HEK293 (cell line): Measurements from ENCODE around the gene RASD1.

Experiments
- CTCF ChIA-PET: fragments of 350-600 bp; formaldehyde crosslinking; extraction: SDS; loops from one replicate; lab custom pipeline; 2021; ENCODE audit warnings: antibody characterized with exemption; lab: Yijun Ruan, JAX
- POLR2A ChIA-PET: fragments of 300-600 bp; formaldehyde crosslinking; extraction: SDS; loops from one replicate; lab custom pipeline; 2020; ENCODE audit warnings: antibody characterized with exemption, inconsistent platforms; lab: Yijun Ruan, JAX
- H3K27ac ChIP-seq: fragments of 200-500 bp; sonication (Bioruptor generic); 2 replicates; pipeline ENCODE4 v1.5.1; 2014; ENCODE audit warnings: low read depth, low read length, control low read depth, inconsistent platforms; ENCODE audit errors: extremely low read depth
- H3K36me3 ChIP-seq, 2 experiments: fragments of 200-500 bp in 1 of 2; sonication (Bioruptor generic) in 1 of 2; 1 replicate in 1 of 2; 2 replicates in 1 of 2; pipeline ENCODE4 v1.5.1; 2014 to 2017; ENCODE audit warnings: inconsistent platforms in 2 of 2, low read length in 2 of 2; ENCODE audit not compliant: control insufficient read depth in 2 of 2, insufficient read depth in 1 of 2
- H3K4me1 ChIP-seq: fragments of 200-500 bp; sonication (Bioruptor generic); 2 replicates; pipeline ENCODE4 v1.5.1; 2014; ENCODE audit warnings: mild to moderate bottlenecking, low read length, inconsistent platforms; ENCODE audit not compliant: control insufficient read depth, insufficient read depth
- H3K4me3 ChIP-seq: 2 replicates; pipeline ENCODE4 v1.5.1; 2011; ENCODE audit warnings: low read depth, mild to moderate bottlenecking, control low read depth, low read length, moderate library complexity
- H3K9me3 ChIP-seq: fragments of 200-500 bp; sonication (Bioruptor generic); 2 replicates; pipeline ENCODE4 v1.5.1; 2014; ENCODE audit warnings: low read depth, low read length, inconsistent platforms; ENCODE audit not compliant: control insufficient read depth, insufficient read depth
- BCL11A ChIP-seq: fragments of 450-650 bp; formaldehyde crosslinking; IDR thresholded peaks from 2 replicates; pipeline ENCODE4 v1.5.1; 2016; ENCODE audit warnings: low read depth, missing biosample characterization, missing genetic modification characterization
- GLI2 ChIP-seq: fragments of 450-650 bp; formaldehyde crosslinking; IDR thresholded peaks from 2 replicates; pipeline ENCODE4; 2017; ENCODE audit warnings: missing biosample characterization, missing genetic modification characterization, low read depth, borderline replicate concordance
- HIC1 ChIP-seq: fragments of 450-650 bp; formaldehyde crosslinking; IDR thresholded peaks from 2 replicates; pipeline ENCODE4 v1.5.1; 2016; ENCODE audit warnings: missing biosample characterization, missing genetic modification characterization
- KLF7 ChIP-seq: fragments of 450-650 bp; formaldehyde crosslinking; IDR thresholded peaks from 2 replicates; pipeline ENCODE4 v1.5.1; 2016; ENCODE audit warnings: missing biosample characterization, missing genetic modification characterization, borderline replicate concordance
- MEIS1 ChIP-seq: sonication (generic); formaldehyde crosslinking; IDR thresholded peaks from 2 replicates; pipeline ENCODE4 v1.8.1; 2022; ENCODE audit warnings: missing genetic modification reagents, mild to moderate bottlenecking, borderline replicate concordance
- MZF1 ChIP-seq: fragments of 450-650 bp; formaldehyde crosslinking; IDR thresholded peaks from 2 replicates; pipeline ENCODE4 v1.5.1; 2017; ENCODE audit warnings: missing biosample characterization, missing genetic modification characterization, borderline replicate concordance
- OSR2 ChIP-seq: fragments of 450-650 bp; formaldehyde crosslinking; IDR thresholded peaks from 2 replicates; pipeline ENCODE4 v1.5.1; 2016; ENCODE audit warnings: missing biosample characterization, missing genetic modification characterization
- SCRT1 ChIP-seq: fragments of 450-650 bp; formaldehyde crosslinking; IDR thresholded peaks from 2 replicates; pipeline ENCODE4 v1.5.1; 2016; ENCODE audit warnings: missing biosample characterization, missing genetic modification characterization, borderline replicate concordance
- SP2 ChIP-seq: fragments of 450-650 bp; formaldehyde crosslinking; IDR thresholded peaks from 2 replicates; pipeline ENCODE4 v1.5.1; 2016; ENCODE audit warnings: missing biosample characterization, missing genetic modification characterization
- ZNF112 ChIP-seq: fragments of 450-650 bp; formaldehyde crosslinking; IDR thresholded peaks from 2 replicates; pipeline ENCODE4 v1.5.0; 2017; ENCODE audit warnings: missing biosample characterization, missing genetic modification characterization
- ZNF223 ChIP-seq: fragments of 450-650 bp; formaldehyde crosslinking; IDR thresholded peaks from 2 replicates; pipeline ENCODE4 v1.5.1; 2016; ENCODE audit warnings: missing biosample characterization, missing genetic modification characterization
- ZNF266 ChIP-seq: fragments of 450-650 bp; formaldehyde crosslinking; IDR thresholded peaks from 2 replicates; pipeline ENCODE4 v1.5.1; 2016; ENCODE audit warnings: missing biosample characterization, missing genetic modification characterization, low read depth
- ZNF354C ChIP-seq: fragments of 450-650 bp; formaldehyde crosslinking; IDR thresholded peaks from 2 replicates; pipeline ENCODE4 v1.5.1; 2016; ENCODE audit warnings: missing biosample characterization, missing genetic modification characterization, low read depth, borderline replicate concordance
- ZNF362 ChIP-seq: fragments of 450-650 bp; formaldehyde crosslinking; IDR thresholded peaks from 2 replicates; pipeline ENCODE4 v1.5.1; 2016; ENCODE audit warnings: missing biosample characterization, missing genetic modification characterization
- ZNF391 ChIP-seq: fragments of 450-650 bp; formaldehyde crosslinking; IDR thresholded peaks from 2 replicates; pipeline ENCODE4 v1.5.1; 2016; ENCODE audit warnings: low read depth, missing biosample characterization, missing genetic modification characterization, borderline replicate concordance
- ZNF473 ChIP-seq: fragments of 450-650 bp; formaldehyde crosslinking; IDR thresholded peaks from 2 replicates; pipeline ENCODE4 v1.5.1; 2017; ENCODE audit warnings: missing biosample characterization, missing genetic modification characterization
- ZNF596 ChIP-seq: fragments of 450-650 bp; IDR thresholded peaks from 2 replicates; pipeline ENCODE4 v1.5.0; 2018; ENCODE audit warnings: missing biosample characterization, mild to moderate bottlenecking, missing genetic modification characterization, moderate library complexity
- ZNF645 ChIP-seq: fragments of 450-650 bp; formaldehyde crosslinking; IDR thresholded peaks from 2 replicates; pipeline ENCODE4; 2016; ENCODE audit warnings: missing biosample characterization, missing genetic modification characterization
- ZNF677 ChIP-seq: fragments of 450-650 bp; IDR thresholded peaks from 2 replicates; pipeline ENCODE4 v1.5.0; 2018; ENCODE audit warnings: missing biosample characterization, mild to moderate bottlenecking, missing genetic modification characterization, moderate library complexity
- ZNF785 ChIP-seq: fragments of 450-650 bp; formaldehyde crosslinking; IDR thresholded peaks from 2 replicates; pipeline ENCODE4 v1.5.1; 2016; ENCODE audit warnings: missing biosample characterization, missing genetic modification characterization
- TF ChIP-seq, protein P1 (sequence below): fragments of 450-650 bp; formaldehyde crosslinking; optimal IDR thresholded peaks from 2 replicates; pipeline ENCODE3; 2016; ENCODE audit warnings: missing biosample characterization, mild to moderate bottlenecking, missing genetic modification characterization
- TF ChIP-seq, protein P2 (sequence below): fragments of 450-650 bp; formaldehyde crosslinking; IDR thresholded peaks from 2 replicates; pipeline ENCODE4 v1.5.1; 2016; ENCODE audit warnings: missing biosample characterization, missing genetic modification characterization

Gene RASD1

DNA sequence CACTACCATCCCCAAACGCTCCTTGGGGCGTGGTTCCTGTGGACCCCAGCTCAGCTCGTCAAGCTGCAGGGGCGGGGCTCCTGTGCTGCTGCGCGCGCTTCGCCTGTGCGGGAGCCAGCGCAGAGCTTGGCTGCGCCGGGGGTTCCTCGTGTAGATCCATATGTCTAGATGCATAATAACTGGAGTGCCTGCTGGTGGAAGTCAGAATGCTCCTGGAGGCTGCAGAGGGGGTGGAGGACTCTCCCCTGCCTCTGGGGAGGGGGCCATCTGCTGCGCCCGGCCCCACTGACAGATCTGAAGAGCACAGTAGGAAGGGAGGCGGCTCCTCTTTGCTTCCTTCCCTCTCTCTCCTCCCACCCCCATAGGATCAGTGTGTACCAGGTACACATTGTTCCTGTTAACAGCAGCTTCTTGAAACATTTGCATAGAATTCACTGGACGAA is 4.6 kb downstream of the RASD1 start:
- TF ChIP-seq ZNF677 (tag by site-specific recombination) (no peak), MZF1 (tag by site-specific recombination) (no peak), KLF7 (tag by site-specific recombination) (no peak), ZNF266 (tag by site-specific recombination) (no peak), GLI2 (no peak), ZNF362 (no peak), ZNF645 (tag by site-specific recombination) (no peak)
- TF ChIP-seq, all 188 proteins: peak for 0
- Histone ChIP-seq H3K4me1 (no peaks in the 10 kb centered on the region), H3K9me3 (no peaks in the 10 kb centered on the region), H3K4me3 (no peak overlapping the region), H3K36me3 (peaks cover 15 to 67% of the 10 kb centered on the region in 2 experiments), H3K27ac (no peak overlapping the region)
- POLR2A ChIA-PET: no interaction called here
- CTCF ChIA-PET: interaction anchor here (0.9 to 1.8 kb wide), 3 partner anchors 17 to 188 kb away, joined by 4 to 6 read pairs (median 5); no protein-coding TSS in a partner anchor

DNA sequence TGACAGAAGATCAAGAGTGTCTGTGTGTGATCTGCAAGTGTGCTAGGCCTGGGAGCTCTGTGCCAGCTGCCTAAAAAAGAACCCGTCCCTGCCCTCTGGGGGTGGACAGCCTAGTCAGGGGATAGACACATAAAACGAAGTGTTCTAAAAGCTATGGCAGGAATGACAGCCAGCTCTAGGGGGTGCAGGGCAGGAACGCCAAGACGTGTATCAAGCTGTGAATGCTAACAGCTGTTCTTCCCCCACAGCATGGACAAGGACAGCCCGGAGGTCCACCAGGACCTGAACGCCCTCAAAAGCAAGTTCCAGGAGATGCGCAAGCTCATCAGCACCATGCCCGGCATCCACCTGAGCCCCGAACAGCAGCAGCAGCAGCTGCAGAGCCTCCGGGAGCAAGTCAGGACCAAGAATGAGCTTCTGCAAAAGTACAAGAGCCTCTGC is 5.1 kb downstream of the RASD1 start:
- ChIA-PET CTCF (interaction anchor here (0.8 to 1.8 kb wide), 4 partner anchors 18 to 189 kb away, joined by 3 to 6 read pairs (median 4); no protein-coding TSS in a partner anchor), POLR2A (no interaction called here)
- no peak overlapping the region for H3K27ac ChIP-seq
- TF ChIP-seq OSR2: no peak
- TF ChIP-seq BCL11A (tag by site-specific recombination): no peak
- no peak for TF ChIP-seq MEIS1 (CRISPR knock-in tag)
- no peak for TF ChIP-seq HIC1 (tag by site-specific recombination)
- TF ChIP-seq ZNF354C (tag by site-specific recombination): no peak
- no peak for TF ChIP-seq SCRT1 (tag by site-specific recombination)
- TF ChIP-seq, protein P1, sequence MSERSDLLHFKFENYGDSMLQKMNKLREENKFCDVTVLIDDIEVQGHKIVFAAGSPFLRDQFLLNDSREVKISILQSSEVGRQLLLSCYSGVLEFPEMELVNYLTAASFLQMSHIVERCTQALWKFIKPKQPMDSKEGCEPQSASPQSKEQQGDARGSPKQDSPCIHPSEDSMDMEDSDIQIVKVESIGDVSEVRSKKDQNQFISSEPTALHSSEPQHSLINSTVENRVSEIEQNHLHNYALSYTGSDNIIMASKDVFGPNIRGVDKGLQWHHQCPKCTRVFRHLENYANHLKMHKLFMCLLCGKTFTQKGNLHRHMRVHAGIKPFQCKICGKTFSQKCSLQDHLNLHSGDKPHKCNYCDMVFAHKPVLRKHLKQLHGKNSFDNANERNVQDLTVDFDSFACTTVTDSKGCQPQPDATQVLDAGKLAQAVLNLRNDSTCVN (tag by site-specific recombination): no peak
- no peak for TF ChIP-seq ZNF391 (tag by site-specific recombination)
- TF ChIP-seq ZNF785 (tag by site-specific recombination): no peak
- no peak for TF ChIP-seq ZNF473 (tag by site-specific recombination)
- TF ChIP-seq SP2 (tag by site-specific recombination): no peak
- TF ChIP-seq, protein P2, sequence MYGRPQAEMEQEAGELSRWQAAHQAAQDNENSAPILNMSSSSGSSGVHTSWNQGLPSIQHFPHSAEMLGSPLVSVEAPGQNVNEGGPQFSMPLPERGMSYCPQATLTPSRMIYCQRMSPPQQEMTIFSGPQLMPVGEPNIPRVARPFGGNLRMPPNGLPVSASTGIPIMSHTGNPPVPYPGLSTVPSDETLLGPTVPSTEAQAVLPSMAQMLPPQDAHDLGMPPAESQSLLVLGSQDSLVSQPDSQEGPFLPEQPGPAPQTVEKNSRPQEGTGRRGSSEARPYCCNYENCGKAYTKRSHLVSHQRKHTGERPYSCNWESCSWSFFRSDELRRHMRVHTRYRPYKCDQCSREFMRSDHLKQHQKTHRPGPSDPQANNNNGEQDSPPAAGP (tag by site-specific recombination): no peak
- TF ChIP-seq ZNF112: no peak
- no peak for TF ChIP-seq ZNF596 (tag by site-specific recombination)
- TF ChIP-seq MZF1 (tag by site-specific recombination): no peak
- TF ChIP-seq ZNF223 (tag by site-specific recombination): no peak
- no peak overlapping the region for H3K4me3 ChIP-seq
- H3K36me3 ChIP-seq: peaks cover 15 to 71% of the 10 kb centered on the region in 2 experiments
- no peaks in the 10 kb centered on the region for H3K9me3 ChIP-seq
- no peaks in the 10 kb centered on the region for H3K4me1 ChIP-seq
